IMR-90 (cell line): ENCODE measurements around the gene ASAP2. TPM values are rescaled to one million over a fixed set of nuclear protein-coding genes. Genes with fewer than 3 reads are reported as not detected.

ENCODE experiments used
- ATAC-seq: fragments of 200-7000 bp; cut with Tn5 transposase; 2 replicates; pipeline ENCODE4 v1.9.1; 2020; ENCODE audit warnings: low read depth, mild to moderate bottlenecking, moderate library complexity
- BruUV-seq: library from RNA; stranded (reverse); fragments of 400-500 nt; replicated peaks from 2 replicates; lab custom pipeline; 2021; lab: Mats Ljungman, UMichigan
- CTCF ChIA-PET: fragments of 300-600 bp; formaldehyde crosslinking; extraction: SDS; loops from one replicate; lab custom pipeline; 2021; ENCODE audit warnings: antibody characterized with exemption; lab: Yijun Ruan, JAX
- POLR2A ChIA-PET: fragments of 300-600 bp; sonication (Branson Sonifier 250); formaldehyde crosslinking; loops from one replicate; lab custom pipeline; 2022; ENCODE audit warnings: antibody characterized with exemption; ENCODE audit not compliant: unreplicated experiment; lab: Charles Lee
- DNase-seq: peaks from one replicate; pipeline ENCODE4 v3.0.0; 2013
- H2AFZ ChIP-seq: replicated peaks from 2 replicates; pipeline ENCODE3; 2013; ENCODE audit warnings: low read length, mild to moderate bottlenecking; ENCODE audit not compliant: poor library complexity
- H2AK5ac ChIP-seq: 2 replicates; pipeline ENCODE4 v1.6.1; 2013; ENCODE audit warnings: low read depth, low read length, inconsistent platforms
- H2AK9ac ChIP-seq: replicated peaks from 2 replicates; pipeline ENCODE3; 2013; ENCODE audit warnings: mild to moderate bottlenecking, low read depth, low read length, moderate library complexity; ENCODE audit not compliant: poor library complexity
- H2BK120ac ChIP-seq: 2 replicates; pipeline ENCODE4 v1.6.1; 2013; ENCODE audit warnings: low read depth, low read length, inconsistent platforms
- H2BK15ac ChIP-seq: 3 replicates; pipeline ENCODE4 v1.6.1; 2013; ENCODE audit warnings: low read depth, low read length, inconsistent platforms
- H2BK20ac ChIP-seq: 2 replicates; pipeline ENCODE4 v1.6.1; 2013; ENCODE audit warnings: low read depth, mild to moderate bottlenecking, inconsistent platforms, low read length, moderate library complexity
- H2BK5ac ChIP-seq: 2 replicates; pipeline ENCODE4 v1.6.1; 2013; ENCODE audit warnings: mild to moderate bottlenecking, low read depth, low read length, inconsistent platforms; ENCODE audit not compliant: poor library complexity, severe bottlenecking
- H3K14ac ChIP-seq: replicated peaks from 2 replicates; pipeline ENCODE4 v1.6.1; 2013; ENCODE audit warnings: low read depth, low read length, inconsistent platforms
- H3K18ac ChIP-seq: 2 replicates; pipeline ENCODE4 v1.6.1; 2013; ENCODE audit warnings: low read depth, low read length, control low read depth
- H3K23ac ChIP-seq: 2 replicates; pipeline ENCODE4 v1.6.1; 2013; ENCODE audit warnings: low read depth, low read length, inconsistent platforms
- H3K27ac ChIP-seq: 2 replicates; pipeline ENCODE4 v1.5.1; 2013; ENCODE audit warnings: mild to moderate bottlenecking, control low read depth, low read length; ENCODE audit not compliant: insufficient read depth
- H3K27me3 ChIP-seq: 2 replicates; pipeline ENCODE4 v1.6.1; 2013; ENCODE audit warnings: low read length; ENCODE audit not compliant: control insufficient read depth, insufficient read depth
- H3K36me3 ChIP-seq: 2 replicates; pipeline ENCODE4 v1.6.1; 2013; ENCODE audit warnings: low read length, mixed read lengths; ENCODE audit not compliant: control insufficient read depth, insufficient read depth
- H3K4ac ChIP-seq: 2 replicates; pipeline ENCODE4 v1.6.1; 2013; ENCODE audit warnings: low read depth, low read length, inconsistent platforms
- H3K4me1 ChIP-seq: 2 replicates; pipeline ENCODE4 v1.6.1; 2013; ENCODE audit warnings: low read length, mixed read lengths; ENCODE audit not compliant: control insufficient read depth, insufficient read depth
- H3K4me2 ChIP-seq: 2 replicates; pipeline ENCODE4 v1.6.1; 2013; ENCODE audit warnings: low read depth, mild to moderate bottlenecking, control low read depth, low read length, moderate library complexity
- H3K4me3 ChIP-seq: 2 replicates; pipeline ENCODE4 v1.5.1; 2013; ENCODE audit warnings: low read depth, mild to moderate bottlenecking, control low read depth, low read length, moderate library complexity; ENCODE audit not compliant: insufficient read depth
- H3K56ac ChIP-seq: 2 replicates; pipeline ENCODE4 v1.6.1; 2013; ENCODE audit warnings: low read length, inconsistent platforms; ENCODE audit not compliant: insufficient read depth; ENCODE audit errors: extremely low read depth
- H3K79me1 ChIP-seq, 2 experiments: 2 replicates each; pipeline ENCODE4 v1.6.1; 2013; ENCODE audit warnings: low read length in 2 of 2, inconsistent platforms in 1 of 2, low read depth in 1 of 2
- H3K9ac ChIP-seq: 2 replicates; pipeline ENCODE4 v1.6.1; 2013; ENCODE audit warnings: low read depth, low read length, control low read depth
- H3K9me1 ChIP-seq: 2 replicates; pipeline ENCODE4 v1.6.1; 2013; ENCODE audit warnings: low read length, inconsistent platforms; ENCODE audit not compliant: insufficient read depth
- H3K9me3 ChIP-seq: 2 replicates; pipeline ENCODE4 v1.6.1; 2013; ENCODE audit warnings: low read length; ENCODE audit not compliant: control insufficient read depth, insufficient read depth
- H4K20me1 ChIP-seq: 2 replicates; pipeline ENCODE4 v1.6.1; 2013; ENCODE audit warnings: low read length, inconsistent platforms; ENCODE audit not compliant: insufficient read depth
- H4K5ac ChIP-seq: 2 replicates; pipeline ENCODE4 v1.6.1; 2013; ENCODE audit warnings: mild to moderate bottlenecking, low read depth, low read length, control low read depth
- H4K8ac ChIP-seq, 2 experiments: 2 replicates each; pipeline ENCODE4 v1.6.1; 2013; ENCODE audit warnings: low read depth in 2 of 2, low read length in 2 of 2, control low read depth in 1 of 2, inconsistent platforms in 1 of 2
- H4K91ac ChIP-seq: 2 replicates; pipeline ENCODE4 v1.6.1; 2013; ENCODE audit warnings: low read depth, low read length, inconsistent platforms; ENCODE audit not compliant: insufficient read depth
- RCOR1 ChIP-seq: IDR thresholded peaks from 2 replicates; pipeline ENCODE4 v1.6.1; 2012; ENCODE audit warnings: mild to moderate bottlenecking, low read length, improper control_type of control experiment; ENCODE audit not compliant: insufficient replicate concordance
- WGBS, 2 experiments: methylation state at CpG; one replicate each; pipeline versions ENCODE4 v1.1.5 to v1.1.7; 2013; ENCODE audit warnings: missing lambda C conversion rate in 2 of 2; ENCODE audit not compliant: insufficient read length in 1 of 2; ENCODE audit errors: extremely low coverage in 2 of 2; 5-methylcytosine and 5-hydroxymethylcytosine counted together
- dilution Hi-C: fragments of 300-500 bp; cut with HindIII; formaldehyde crosslinking; loops from one replicate; pipeline ENCODE4 v1.14.3; 2018; ENCODE audit warnings: low sequenced_read_pairs; ENCODE audit not compliant: unreplicated experiment
- in situ Hi-C: fragments of 300-500 bp; cut with MboI; formaldehyde crosslinking; loops from 3 replicates; pipeline ENCODE4 v1.14.3; 2019; ENCODE audit warnings: low sequenced_read_pairs, inconsistent platforms, mixed read lengths
- intact Hi-C: fragments of 100-400 bp; cut with micrococcal nuclease; formaldehyde crosslinking; loops from 2 replicates; pipeline ENCODE4 v1.10.0; 2022
- polyA plus RNA-seq, 3 experiments: library from polyadenylated mRNA; depleted of rRNA; stranded (reverse); fragments of >200 nt; gene quantifications; 2 replicates each; pipeline ENCODE4 v1.2.3, GENCODE V29; 2012; ENCODE audit warnings: low replicate concordance in 1 of 3
- total RNA-seq: library from RNA; depleted of rRNA; stranded (reverse); fragments of >200 nt; gene quantifications from 2 replicates; pipeline ENCODE4 v1.2.3, GENCODE V29; 2012

Gene ASAP2
- total and polyA plus RNA-seq, 2 of the 4 experiments (the other 2 are of a cell fraction): 19.7 to 28.1 TPM

- no peak for TF ChIP-seq RCOR1
- DNase-seq: no peak
- no peak for ATAC-seq
- H3K18ac ChIP-seq: no peak overlapping the region
- no peak overlapping the region for H2BK120ac ChIP-seq
- H3K9me3 ChIP-seq: no peaks in the 10 kb centered on the region
- peaks cover 29% of the 10 kb centered on the region for H3K9me1 ChIP-seq
- H2BK5ac ChIP-seq: no peak overlapping the region
- H4K20me1 ChIP-seq: peaks cover 15% of the 10 kb centered on the region; the same call in 1 of the 2 replicates
- 100% methylated on average over 2 of the region's 6 CpGs; no CpG with 5 or more reads in 1 of the 2 experiments for WGBS, 2 experiments
- H4K91ac ChIP-seq: no peak overlapping the region
- ChIA-PET CTCF (no interaction called here), POLR2A (no interaction called here)
- peaks cover 17% of the 10 kb centered on the region for H3K4me1 ChIP-seq
- H3K4me2 ChIP-seq: no peak overlapping the region
- H3K4ac ChIP-seq: no peak overlapping the region
- no peak overlapping the region for H4K8ac ChIP-seq
- H2BK15ac ChIP-seq: no peak overlapping the region
- no peak overlapping the region for H4K5ac ChIP-seq
- peaks cover 53 to 87% of the 10 kb centered on the region in 2 experiments for H3K79me1 ChIP-seq
- intact Hi-C loops (no loop called here), in situ Hi-C loops (no loop called here), dilution Hi-C loops (no loop called here)
- H3K9ac ChIP-seq: no peak overlapping the region
- no peak overlapping the region for H2BK20ac ChIP-seq
- no peak overlapping the region for H2AK9ac ChIP-seq
- BruUV-seq: no TSS peak
- no peak overlapping the region for H2AK5ac ChIP-seq
- no peak overlapping the region for H3K14ac ChIP-seq
- no peaks in the 10 kb centered on the region; the same call in 1 of the 2 replicates for H3K36me3 ChIP-seq
- no peaks in the 10 kb centered on the region for H3K27me3 ChIP-seq
- no peak overlapping the region for H3K23ac ChIP-seq
- no peak overlapping the region for H3K4me3 ChIP-seq
- no peak overlapping the region for H2AFZ ChIP-seq
- H3K27ac ChIP-seq: no peak overlapping the region
- H3K56ac ChIP-seq: no peak overlapping the region
Observed at GRCh38 chr2:9241233-9241632, 34.6 kb downstream of the ASAP2 start.
